GM19324 (cell line): ENCODE results near the gene TMEM161A.
A peak's percentile ranks its signal among the peaks of the same experiment; 100 is the strongest.
"Not testable (repeated sequence)": the region's sequence is repeated elsewhere in the genome, so short reads cannot be mapped to it uniquely, and the experiment has no call there.

ENCODE experiments used
- ATAC-seq: cut with Tn5 transposase; IDR thresholded peaks from one replicate; pipeline ENCODE4 v1.9.1; 2021; ENCODE audit warnings: mild to moderate bottlenecking, moderate library complexity; ENCODE audit not compliant: unreplicated experiment, low FRiP score

Gene TMEM161A

GRCh38 chr19:19138109-19138981 is at the start of gene TMEM161A:
TSS of gene TMEM161A (minus strand) at chr19:19138478. CDS start at chr19:19138428, 50 bp downstream.
- ATAC-seq: peak; percentile 97

DNA sequence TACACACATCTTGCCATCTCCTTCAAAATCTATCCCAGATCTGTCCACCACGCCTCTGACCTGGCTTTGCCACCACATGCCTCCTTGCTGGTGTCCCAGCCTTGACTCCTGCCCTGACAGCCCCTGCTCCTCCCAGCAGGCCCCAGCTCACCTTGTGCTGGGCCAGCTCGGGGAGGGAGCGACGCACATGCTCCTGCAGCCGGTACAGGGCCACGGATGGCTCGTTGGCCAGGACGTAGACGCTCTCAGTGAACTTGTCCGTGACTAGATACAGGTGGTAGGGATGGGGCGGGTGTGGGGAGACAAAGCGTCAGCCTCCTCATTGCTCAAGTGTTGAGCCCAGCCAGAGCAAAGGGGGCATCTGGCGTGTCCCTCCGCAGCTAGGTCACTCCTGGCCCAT is 48.5 kb upstream of the TMEM161A start:
- no peak for ATAC-seq

DNA sequence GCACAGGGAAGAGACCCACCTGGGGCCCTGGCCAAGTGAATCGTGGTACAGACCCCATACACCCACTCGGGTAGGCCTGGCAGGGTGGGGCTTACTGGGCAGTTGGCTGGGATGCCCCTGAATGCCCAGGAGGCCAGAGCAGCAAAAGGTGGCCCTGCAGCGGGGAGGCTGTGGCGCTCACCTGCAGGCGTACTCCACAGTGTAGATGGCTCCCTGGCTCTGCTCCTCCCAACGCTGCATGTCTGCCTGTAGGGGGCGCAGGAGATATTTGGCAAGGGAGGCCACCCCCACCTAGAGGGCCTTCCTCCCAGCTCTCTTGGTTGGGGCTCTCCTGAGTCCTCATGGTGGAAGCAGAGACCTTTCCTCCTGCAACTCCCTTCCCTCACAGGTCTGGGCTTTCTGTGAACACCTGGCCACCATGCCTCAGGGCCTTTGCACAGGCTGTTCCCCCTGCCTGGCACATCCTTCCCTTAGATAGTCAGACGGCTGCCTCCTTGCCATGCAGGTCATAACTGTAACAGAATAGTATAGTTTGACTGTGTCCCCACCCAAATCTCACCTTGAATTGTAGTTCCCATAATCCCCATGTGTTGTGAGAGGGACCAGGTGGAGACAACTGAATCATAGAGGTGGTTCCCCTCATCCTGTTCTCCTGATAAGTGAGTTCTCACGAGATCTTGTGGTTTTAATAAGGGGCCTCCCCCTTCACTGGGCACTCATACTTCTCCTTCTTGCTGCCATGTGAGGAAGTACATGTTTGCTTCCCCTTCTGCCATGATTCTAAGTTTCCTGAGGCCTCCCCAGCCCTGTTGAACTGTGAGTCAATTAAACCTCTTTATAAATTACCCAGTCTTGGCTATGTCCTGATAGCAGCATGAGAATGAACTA is 47.8 kb upstream of the TMEM161A start:
- no peak for ATAC-seq

- ATAC-seq: no peak
Observed at GRCh38 chr19:19181488-19181998, 43.3 kb upstream of the TMEM161A start.

DNA sequence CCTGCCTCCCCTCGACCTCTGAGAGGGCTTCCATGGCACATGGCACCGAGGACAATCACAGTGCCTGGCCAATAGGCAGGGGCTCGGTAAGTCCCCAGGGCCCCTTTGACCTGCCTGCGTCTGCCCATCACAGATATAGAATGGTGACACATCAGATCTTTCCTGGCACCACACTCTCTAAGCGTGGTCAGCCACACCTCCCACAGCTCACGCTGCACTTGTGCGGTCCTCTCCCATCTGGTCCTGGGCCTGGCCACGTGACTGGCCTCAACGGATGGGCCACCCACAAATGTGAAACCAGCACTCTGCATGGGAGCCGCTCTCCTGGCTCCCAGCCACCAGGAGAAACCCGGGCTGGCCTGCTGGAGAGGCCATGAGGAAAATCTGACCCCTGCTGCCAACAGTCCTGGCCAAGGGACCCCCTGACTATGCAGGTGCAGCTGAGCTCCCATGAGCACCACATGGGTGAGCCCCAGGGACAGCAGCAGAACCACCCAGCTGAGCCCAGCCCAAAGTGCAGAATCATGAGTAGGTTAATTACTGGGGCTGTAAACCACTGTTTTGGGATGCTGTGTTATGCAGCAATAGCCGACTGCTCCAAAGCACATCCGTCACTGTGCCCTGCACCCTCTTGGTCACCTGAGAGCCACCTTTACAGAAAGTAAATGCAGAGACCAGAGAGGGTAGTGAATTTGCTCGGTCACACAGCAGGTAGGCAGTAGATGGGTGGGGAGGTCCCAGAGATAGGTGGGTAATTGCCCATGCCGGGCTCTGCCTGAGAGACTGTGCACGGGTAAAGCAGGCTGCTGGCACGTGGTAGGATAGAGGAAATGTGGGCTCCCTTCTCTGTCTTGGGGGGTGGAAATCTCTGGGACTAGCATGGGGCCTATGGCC is 41.5 kb upstream of the TMEM161A start:
- ATAC-seq: no peak

- ATAC-seq: no peak
Observed at GRCh38 chr19:19176950-19177349, 38.7 kb upstream of the TMEM161A start.

GRCh38 chr19:19173243-19173642 is 35.0 kb upstream of the TMEM161A start:
- ATAC-seq: not testable (repeated sequence)

- no peak for ATAC-seq
Observed at GRCh38 chr19:19171821-19172532, 33.7 kb upstream of the TMEM161A start.

- ATAC-seq: no peak
Observed at GRCh38 chr19:19170873-19171672, 32.8 kb upstream of the TMEM161A start.

GRCh38 chr19:19170053-19170872 is 32.0 kb upstream of the TMEM161A start, which contains the start of gene MEF2B:
TSS of gene MEF2B (minus strand) at chr19:19170263. CDS start at chr19:19150735, 19,528 bp downstream.
- ATAC-seq: peak; percentile 85

DNA sequence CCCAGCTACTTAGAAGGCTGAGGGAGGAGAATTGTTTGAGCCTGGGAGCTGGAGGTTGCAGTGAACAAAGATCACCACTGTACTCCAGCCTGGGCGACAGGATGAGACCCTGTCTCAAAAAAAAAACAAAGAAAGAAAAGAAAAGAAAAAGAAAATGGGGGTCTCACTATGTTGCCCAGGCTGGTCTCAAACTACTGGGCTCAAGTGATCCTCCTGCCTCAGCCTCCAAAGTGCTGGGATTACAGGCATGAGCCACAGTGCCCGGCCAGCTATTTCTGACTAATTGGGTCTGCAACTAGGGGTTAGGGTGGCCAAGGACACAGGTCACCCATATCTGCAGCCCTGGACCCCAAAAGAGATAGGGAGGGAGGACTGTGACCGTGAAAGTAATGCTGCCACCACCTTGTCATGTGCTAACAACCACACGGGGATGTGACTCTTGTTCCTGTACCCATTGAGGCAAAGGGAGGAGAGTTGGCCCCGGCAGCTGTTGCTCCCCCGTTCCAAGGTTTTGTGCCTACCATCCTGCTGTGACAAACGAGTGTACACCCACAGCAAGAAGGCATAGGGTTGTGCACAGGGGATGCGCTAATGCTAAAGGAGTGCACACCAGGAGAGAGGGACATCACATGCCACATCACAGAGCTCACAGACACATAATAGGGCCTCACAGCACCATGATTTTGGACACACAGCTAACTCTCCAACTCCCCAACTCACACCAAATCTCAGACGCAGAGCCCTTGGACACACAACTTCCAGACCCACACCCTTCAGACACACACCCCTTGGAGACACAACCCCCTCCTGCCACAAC is 31.2 kb upstream of the TMEM161A start:
- ATAC-seq: no peak

DNA sequence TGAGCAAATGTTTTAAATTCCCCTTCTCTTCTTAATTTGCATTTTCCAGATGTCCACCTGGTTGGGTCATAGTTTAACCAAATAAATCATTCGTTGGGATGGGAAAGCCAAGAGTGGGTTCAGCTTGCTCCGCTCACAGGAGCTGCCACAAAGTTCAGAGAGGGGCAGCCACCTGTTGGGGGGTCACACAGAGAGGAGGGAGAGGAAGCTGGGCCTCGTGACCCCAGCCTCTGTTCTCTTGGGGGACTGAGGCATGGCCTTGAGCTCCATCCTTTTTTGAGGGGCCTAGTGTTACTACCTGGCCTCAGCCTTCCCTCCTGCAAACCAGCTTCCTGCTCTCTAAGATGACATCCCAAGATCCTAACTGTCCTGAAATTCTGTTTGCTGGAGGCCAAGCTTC is 29.3 kb upstream of the TMEM161A start:
- ATAC-seq: no peak

GRCh38 chr19:19165396-19165795 is 27.1 kb upstream of the TMEM161A start:
- no peak for ATAC-seq

GRCh38 chr19:19162495-19162894 is 24.2 kb upstream of the TMEM161A start:
- ATAC-seq: no peak

DNA sequence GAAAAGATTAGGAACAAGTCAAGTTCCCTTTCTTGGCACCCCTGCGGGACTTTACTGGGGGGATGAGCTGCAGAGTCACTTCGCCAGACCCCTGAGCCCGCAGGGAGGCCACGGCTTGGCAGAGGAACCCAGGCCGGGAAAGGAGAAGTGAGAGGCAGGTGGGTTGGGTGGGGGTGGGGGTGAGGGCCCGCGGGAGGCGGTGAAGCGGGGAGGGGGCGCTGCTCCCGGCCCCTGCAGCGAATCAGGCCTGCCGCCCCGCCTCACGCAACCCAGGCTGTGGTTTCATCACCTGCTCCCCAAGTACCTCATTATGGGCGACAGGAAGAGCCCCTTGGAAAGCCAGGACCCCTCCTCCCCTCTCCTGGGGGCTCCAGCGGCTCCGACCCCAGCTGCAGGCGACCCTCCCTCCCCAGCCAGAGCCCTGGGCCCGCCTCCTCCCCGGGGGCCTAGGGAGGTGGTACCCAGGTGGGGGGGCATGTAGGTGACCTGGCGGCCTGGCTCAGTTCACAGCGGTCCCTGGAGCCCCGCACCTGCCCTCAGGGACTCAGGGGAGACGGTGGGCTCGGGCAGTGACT is 22.3 kb upstream of the TMEM161A start:
- ATAC-seq: no peak

DNA sequence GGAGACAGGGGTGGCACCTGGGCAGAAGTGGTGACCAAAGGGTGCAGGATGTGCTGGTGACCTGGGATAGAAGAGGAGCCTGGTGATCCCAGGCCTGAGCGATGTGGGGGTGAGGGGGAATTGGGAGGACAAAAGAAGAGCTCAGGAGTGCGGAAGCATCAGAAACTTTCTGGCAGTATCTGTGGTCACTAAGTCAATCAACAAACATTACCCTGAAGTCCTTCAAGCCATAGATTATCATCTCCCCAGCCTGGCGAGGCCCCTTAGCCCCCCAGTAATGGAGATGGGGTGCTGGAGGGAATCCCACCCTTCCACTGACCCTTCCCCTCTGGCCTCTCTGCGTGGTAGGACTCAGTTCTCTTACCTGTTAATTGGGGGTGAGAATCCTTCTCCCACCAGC is 21.3 kb upstream of the TMEM161A start:
- no peak for ATAC-seq

DNA sequence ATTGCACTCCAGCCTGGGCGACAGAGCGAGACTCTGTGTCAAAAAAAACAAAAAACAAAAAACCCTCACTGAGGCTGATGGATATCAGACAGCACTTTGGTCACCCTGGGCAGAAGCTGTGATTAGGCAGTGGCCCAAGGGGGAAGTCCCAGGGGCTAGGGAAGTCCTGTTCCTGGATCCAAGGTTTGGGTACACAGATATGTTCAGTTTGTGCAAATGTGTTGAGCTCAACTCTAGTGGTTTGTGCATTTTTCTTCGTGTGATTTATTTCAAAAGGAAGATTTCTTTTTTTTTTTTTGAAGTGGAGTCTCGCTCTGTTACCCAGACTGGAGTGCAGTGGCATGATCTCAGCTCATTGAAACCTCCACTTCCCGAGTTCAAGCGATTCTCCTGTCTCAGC is 19.5 kb upstream of the TMEM161A start:
- no peak for ATAC-seq
